Measurements from ENCODE around the gene ZNF143.

Gene ZNF143

GRCh38 chr11:9576701-9577381, 116.0 kb downstream of the ZNF143 start:
- no peak for DNase-seq

GRCh38 chr11:9577556-9577955, 116.7 kb downstream of the ZNF143 start:
- no peak for DNase-seq
